ENCODE measurements around the gene ETNPPL. TPM values are rescaled to one million over a fixed set of nuclear protein-coding genes. Genes with fewer than 3 reads are reported as not detected.

The ETNPPL gene
- total RNA-seq, 1 experiment from 2014 or later, result not detected

DNA sequence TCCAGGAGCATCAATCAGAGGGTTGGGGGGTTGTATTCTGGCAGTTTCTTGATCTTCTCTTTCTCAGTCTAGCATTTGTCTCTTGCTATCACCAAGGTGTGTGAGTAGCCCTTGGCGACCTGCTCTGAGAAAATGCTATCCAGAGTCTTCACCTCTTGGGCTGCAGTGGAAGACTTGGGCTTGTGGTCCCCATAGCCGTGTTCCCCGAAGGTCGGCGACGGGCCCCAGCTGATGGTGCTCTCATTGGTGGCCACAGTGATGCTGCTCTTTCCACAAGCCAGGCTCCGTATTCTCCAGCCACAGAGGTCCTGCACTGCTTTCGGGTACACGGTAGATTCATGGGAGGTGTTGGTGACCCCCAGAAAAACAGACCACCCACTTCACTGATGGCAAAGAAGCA lies 25.9 kb upstream of the ETNPPL start:
- no TSS peak for BruUV-seq (replicated peaks)

DNA sequence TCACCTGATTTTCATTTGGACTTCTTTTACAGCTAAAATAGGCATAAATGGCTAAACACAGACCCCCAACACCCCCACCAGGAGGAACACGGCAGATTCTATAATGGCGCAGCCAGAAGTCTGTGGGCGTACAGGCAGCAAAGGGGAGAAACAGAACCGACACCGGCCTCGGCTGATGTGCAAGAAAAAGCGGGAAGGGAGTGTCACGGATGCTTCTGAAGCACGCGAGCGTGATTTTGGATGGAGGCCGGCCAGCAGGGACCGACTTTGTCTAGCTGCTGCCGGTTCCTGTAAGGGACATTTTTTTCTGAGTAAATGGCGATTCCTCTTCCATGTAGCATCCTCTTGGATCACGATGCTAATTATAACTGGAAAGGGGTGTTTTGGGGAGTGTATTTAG lies 24.9 kb upstream of the ETNPPL start:
- POLR2A ChIA-PET (ENCODE audit: unreplicated experiment), result no interaction called here
- TF ChIP-seq, protein P1, sequence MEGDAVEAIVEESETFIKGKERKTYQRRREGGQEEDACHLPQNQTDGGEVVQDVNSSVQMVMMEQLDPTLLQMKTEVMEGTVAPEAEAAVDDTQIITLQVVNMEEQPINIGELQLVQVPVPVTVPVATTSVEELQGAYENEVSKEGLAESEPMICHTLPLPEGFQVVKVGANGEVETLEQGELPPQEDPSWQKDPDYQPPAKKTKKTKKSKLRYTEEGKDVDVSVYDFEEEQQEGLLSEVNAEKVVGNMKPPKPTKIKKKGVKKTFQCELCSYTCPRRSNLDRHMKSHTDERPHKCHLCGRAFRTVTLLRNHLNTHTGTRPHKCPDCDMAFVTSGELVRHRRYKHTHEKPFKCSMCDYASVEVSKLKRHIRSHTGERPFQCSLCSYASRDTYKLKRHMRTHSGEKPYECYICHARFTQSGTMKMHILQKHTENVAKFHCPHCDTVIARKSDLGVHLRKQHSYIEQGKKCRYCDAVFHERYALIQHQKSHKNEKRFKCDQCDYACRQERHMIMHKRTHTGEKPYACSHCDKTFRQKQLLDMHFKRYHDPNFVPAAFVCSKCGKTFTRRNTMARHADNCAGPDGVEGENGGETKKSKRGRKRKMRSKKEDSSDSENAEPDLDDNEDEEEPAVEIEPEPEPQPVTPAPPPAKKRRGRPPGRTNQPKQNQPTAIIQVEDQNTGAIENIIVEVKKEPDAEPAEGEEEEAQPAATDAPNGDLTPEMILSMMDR (conservative IDR thresholded peaks at IDR 0.05), result no peak
- no peak for TF ChIP-seq EZH2 (IDR thresholded peaks at IDR 0.05; ENCODE audit: low read depth)

More for the DNA sequence above, 25.9 kb upstream of the ETNPPL start:
- no peaks in the 10 kb centered on the region for H3K4me1 ChIP-seq (replicated peaks; ENCODE audit: insufficient read depth)
- H3K4me3 ChIP-seq, result no peak overlapping the region
- no peak overlapping the region for H3K27ac ChIP-seq
- H3K9me2 ChIP-seq (ENCODE audit: insufficient read depth), result no peaks in the 10 kb centered on the region
- H3K79me2 ChIP-seq (ENCODE audit: low read depth), result no peaks in the 10 kb centered on the region
- no peaks in the 10 kb centered on the region for H3K27me3 ChIP-seq (ENCODE audit: insufficient read depth, low read depth)
- ChIA-PET CTCF (no interaction called here), POLR2A (ENCODE audit: unreplicated experiment) (no interaction called here)
- no peaks in the 10 kb centered on the region for H3K9me3 ChIP-seq (ENCODE audit: insufficient read depth, low read depth)
- H4K20me1 ChIP-seq (ENCODE audit: insufficient read depth), result no peaks in the 10 kb centered on the region
- intact Hi-C loops (cut with micrococcal nuclease; ENCODE audit: unreplicated experiment), result no loop called here
- TF ChIP-seq, protein P1 (conservative IDR thresholded peaks at IDR 0.05), result no peak
- TF ChIP-seq EZH2 (IDR thresholded peaks at IDR 0.05; ENCODE audit: low read depth), result no peak
- no peak overlapping the region for H3K4me2 ChIP-seq
- H3F3A ChIP-seq (ENCODE audit: insufficient read depth, low read depth), result no peaks in the 10 kb centered on the region
- no peaks in the 10 kb centered on the region for H3K36me3 ChIP-seq (ENCODE audit: low read depth)
- H2AFZ ChIP-seq, result no peak overlapping the region
- no peak for DNase-seq

DNA sequence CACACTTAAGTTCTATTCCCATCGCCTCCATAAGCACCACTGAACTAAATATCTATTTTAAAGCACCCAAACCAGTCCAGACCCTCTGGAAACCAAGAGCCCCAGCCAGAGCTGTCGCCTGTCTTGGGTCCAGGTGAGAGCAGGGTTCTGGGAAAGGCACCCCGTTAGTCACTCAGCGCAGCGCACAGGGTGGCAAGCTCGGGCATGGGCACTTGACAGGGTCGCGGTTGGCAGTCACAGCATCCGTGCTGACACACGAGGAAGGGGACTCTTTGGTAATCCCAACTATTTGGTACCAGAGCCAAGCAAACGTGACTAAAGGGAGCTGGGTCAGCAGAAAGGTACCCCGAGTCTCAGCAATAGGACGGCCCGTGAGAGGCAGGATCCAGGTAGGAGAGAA lies 24.3 kb upstream of the ETNPPL start:
- intact Hi-C loops (cut with micrococcal nuclease; ENCODE audit: unreplicated experiment), result no loop called here
- Histone ChIP-seq H3K9me3 (ENCODE audit: insufficient read depth, low read depth) (no peaks in the 10 kb centered on the region), H3K36me3 (ENCODE audit: low read depth) (no peaks in the 10 kb centered on the region), H3K4me3 (no peak overlapping the region), H3K9me2 (ENCODE audit: insufficient read depth) (no peaks in the 10 kb centered on the region), H3K27me3 (ENCODE audit: insufficient read depth, low read depth) (no peaks in the 10 kb centered on the region), H3F3A (ENCODE audit: insufficient read depth, low read depth) (no peaks in the 10 kb centered on the region), H4K20me1 (ENCODE audit: insufficient read depth) (no peaks in the 10 kb centered on the region), H3K27ac (no peak overlapping the region), H3K4me2 (no peak overlapping the region), H2AFZ (no peak overlapping the region), H3K79me2 (ENCODE audit: low read depth) (no peaks in the 10 kb centered on the region), H3K4me1 (replicated peaks; ENCODE audit: insufficient read depth) (no peaks in the 10 kb centered on the region)
- TF ChIP-seq EZH2 (IDR thresholded peaks at IDR 0.05; ENCODE audit: low read depth), result no peak
- ChIA-PET POLR2A (ENCODE audit: unreplicated experiment) (no interaction called here), CTCF (no interaction called here)
- BruUV-seq (replicated peaks), result no TSS peak
- no peak for DNase-seq

More for the DNA sequence above, 24.9 kb upstream of the ETNPPL start:
- Histone ChIP-seq H3K27me3 (ENCODE audit: insufficient read depth, low read depth) (no peaks in the 10 kb centered on the region), H4K20me1 (ENCODE audit: insufficient read depth) (no peaks in the 10 kb centered on the region), H3K4me1 (replicated peaks; ENCODE audit: insufficient read depth) (no peaks in the 10 kb centered on the region), H3K36me3 (ENCODE audit: low read depth) (no peaks in the 10 kb centered on the region), H2AFZ (no peak overlapping the region), H3K4me2 (no peak overlapping the region), H3K9me2 (ENCODE audit: insufficient read depth) (no peaks in the 10 kb centered on the region), H3F3A (ENCODE audit: insufficient read depth, low read depth) (no peaks in the 10 kb centered on the region), H3K79me2 (ENCODE audit: low read depth) (no peaks in the 10 kb centered on the region), H3K9me3 (ENCODE audit: insufficient read depth, low read depth) (no peaks in the 10 kb centered on the region), H3K27ac (no peak overlapping the region), H3K4me3 (no peak overlapping the region)
- no peak for DNase-seq
- intact Hi-C loops (cut with micrococcal nuclease; ENCODE audit: unreplicated experiment), result no loop called here
- no TSS peak for BruUV-seq (replicated peaks)
- CTCF ChIA-PET, result no interaction called here

DNA sequence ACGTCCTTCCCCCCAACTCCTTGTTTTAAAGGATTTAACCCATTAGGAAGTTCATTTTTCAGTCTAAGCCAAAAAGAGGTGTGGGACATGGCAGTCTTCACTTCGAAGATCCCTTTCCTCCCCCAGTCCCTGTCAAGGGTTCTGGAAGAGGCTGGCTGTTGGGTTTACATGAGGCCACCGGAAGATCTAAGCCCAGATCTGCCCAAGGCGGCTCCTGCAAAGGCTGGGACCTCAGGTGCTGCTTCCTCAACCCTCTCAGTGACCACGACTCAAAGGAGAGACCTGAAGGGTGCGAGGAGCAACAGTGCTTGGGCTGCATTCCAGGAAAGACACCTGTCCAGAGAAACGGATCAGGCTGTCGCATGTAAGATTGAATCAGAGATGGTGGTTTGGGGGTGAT lies 23.5 kb upstream of the ETNPPL start:
- no peaks in the 10 kb centered on the region for H4K20me1 ChIP-seq (ENCODE audit: insufficient read depth)
- no peak overlapping the region for H2AFZ ChIP-seq
- H3K27ac ChIP-seq, result no peak overlapping the region
- no peaks in the 10 kb centered on the region for H3K79me2 ChIP-seq (ENCODE audit: low read depth)
- no TSS peak for BruUV-seq (replicated peaks)
- no peak overlapping the region for H3K4me3 ChIP-seq
- H3K9me2 ChIP-seq (ENCODE audit: insufficient read depth), result no peaks in the 10 kb centered on the region
- H3K27me3 ChIP-seq (ENCODE audit: insufficient read depth, low read depth), result no peaks in the 10 kb centered on the region
- intact Hi-C loops (cut with micrococcal nuclease; ENCODE audit: unreplicated experiment), result no loop called here
- no peaks in the 10 kb centered on the region for H3K36me3 ChIP-seq (ENCODE audit: low read depth)
- H3K4me1 ChIP-seq (replicated peaks; ENCODE audit: insufficient read depth), result no peaks in the 10 kb centered on the region
- no peak for TF ChIP-seq EZH2 (IDR thresholded peaks at IDR 0.05; ENCODE audit: low read depth)
- TF ChIP-seq, protein P1 (conservative IDR thresholded peaks at IDR 0.05), result no peak
- ChIA-PET POLR2A (ENCODE audit: unreplicated experiment) (no interaction called here), CTCF (no interaction called here)
- no peak overlapping the region for H3K4me2 ChIP-seq
- H3K9me3 ChIP-seq (ENCODE audit: insufficient read depth, low read depth), result no peaks in the 10 kb centered on the region
- DNase-seq, result no peak
- H3F3A ChIP-seq (ENCODE audit: insufficient read depth, low read depth), result no peaks in the 10 kb centered on the region

Data from PC-9 (cell line).